Measurements from ENCODE around the gene MUC21.

DNA sequence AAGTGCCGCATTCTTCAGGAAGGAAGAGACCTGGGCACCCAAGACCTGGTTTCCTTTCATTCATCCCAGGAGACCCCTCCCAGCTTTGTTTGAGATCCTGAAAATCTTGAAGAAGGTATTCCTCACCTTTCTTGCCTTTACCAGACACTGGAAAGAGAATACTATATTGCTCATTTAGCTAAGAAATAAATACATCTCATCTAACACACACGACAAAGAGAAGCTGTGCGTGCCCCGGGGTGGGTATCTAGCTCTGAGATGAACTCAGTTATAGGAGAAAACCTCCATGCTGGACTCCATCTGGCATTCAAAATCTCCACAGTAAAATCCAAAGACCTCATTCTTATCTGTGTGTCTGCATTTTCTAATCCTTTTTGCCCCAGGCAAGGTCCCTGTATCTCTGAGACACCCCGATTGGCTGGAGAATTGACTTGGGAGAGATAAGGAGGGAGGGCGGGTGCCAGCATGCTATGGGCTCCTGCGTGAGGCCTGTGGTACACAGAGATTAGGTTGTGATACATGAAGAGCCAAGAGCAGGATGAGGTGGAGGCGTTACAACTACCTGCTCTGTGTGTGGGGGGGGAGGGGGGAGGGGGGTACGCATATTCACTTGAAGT, 4.8 kb downstream of the MUC21 start:
- TF ChIP-seq, protein P1, sequence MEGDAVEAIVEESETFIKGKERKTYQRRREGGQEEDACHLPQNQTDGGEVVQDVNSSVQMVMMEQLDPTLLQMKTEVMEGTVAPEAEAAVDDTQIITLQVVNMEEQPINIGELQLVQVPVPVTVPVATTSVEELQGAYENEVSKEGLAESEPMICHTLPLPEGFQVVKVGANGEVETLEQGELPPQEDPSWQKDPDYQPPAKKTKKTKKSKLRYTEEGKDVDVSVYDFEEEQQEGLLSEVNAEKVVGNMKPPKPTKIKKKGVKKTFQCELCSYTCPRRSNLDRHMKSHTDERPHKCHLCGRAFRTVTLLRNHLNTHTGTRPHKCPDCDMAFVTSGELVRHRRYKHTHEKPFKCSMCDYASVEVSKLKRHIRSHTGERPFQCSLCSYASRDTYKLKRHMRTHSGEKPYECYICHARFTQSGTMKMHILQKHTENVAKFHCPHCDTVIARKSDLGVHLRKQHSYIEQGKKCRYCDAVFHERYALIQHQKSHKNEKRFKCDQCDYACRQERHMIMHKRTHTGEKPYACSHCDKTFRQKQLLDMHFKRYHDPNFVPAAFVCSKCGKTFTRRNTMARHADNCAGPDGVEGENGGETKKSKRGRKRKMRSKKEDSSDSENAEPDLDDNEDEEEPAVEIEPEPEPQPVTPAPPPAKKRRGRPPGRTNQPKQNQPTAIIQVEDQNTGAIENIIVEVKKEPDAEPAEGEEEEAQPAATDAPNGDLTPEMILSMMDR (IDR thresholded peaks at IDR 0.05; ENCODE audit: low read depth, low read length), result no peak
- TF ChIP-seq, protein P2, sequence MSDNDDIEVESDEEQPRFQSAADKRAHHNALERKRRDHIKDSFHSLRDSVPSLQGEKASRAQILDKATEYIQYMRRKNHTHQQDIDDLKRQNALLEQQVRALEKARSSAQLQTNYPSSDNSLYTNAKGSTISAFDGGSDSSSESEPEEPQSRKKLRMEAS (IDR thresholded peaks at IDR 0.05; ENCODE audit: low read depth, low read length), result no peak
- no peak for TF ChIP-seq POLR2A (IDR thresholded peaks at IDR 0.05; ENCODE audit: extremely low read depth, insufficient read length)
